Loucy (cell line): ENCODE measurements around the gene MSANTD1.

Experiments
- H2AFZ ChIP-seq: fragments of 200-600 bp; sonication (generic); 2 replicates; pipeline ENCODE4 v1.6.0; 2016; ENCODE audit warnings: antibody characterized with exemption, mild to moderate bottlenecking, low read length, moderate library complexity
- H3F3A ChIP-seq: fragments of 200-600 bp; 2 replicates; pipeline ENCODE4 v1.6.0; 2016; ENCODE audit warnings: antibody characterized with exemption, low read depth, mild to moderate bottlenecking
- H3K27me3 ChIP-seq: fragments of 200-600 bp; sonication (generic); 2 replicates; pipeline ENCODE4 v1.6.1; 2014; ENCODE audit warnings: low read length, mild to moderate bottlenecking; ENCODE audit not compliant: insufficient read depth, poor library complexity, severe bottlenecking
- H3K36me3 ChIP-seq: fragments of 200-600 bp; sonication (generic); 2 replicates; pipeline ENCODE4 v1.6.1; 2016; ENCODE audit warnings: low read length; ENCODE audit not compliant: insufficient read depth
- H3K4me1 ChIP-seq: fragments of 200-600 bp; sonication (generic); 2 replicates; pipeline ENCODE4 v1.5.1; 2014; ENCODE audit warnings: low read length, mild to moderate bottlenecking; ENCODE audit not compliant: insufficient read depth, poor library complexity, severe bottlenecking
- H3K4me2 ChIP-seq: fragments of 200-600 bp; sonication (generic); 2 replicates; pipeline ENCODE4 v1.6.0; 2014; ENCODE audit warnings: antibody characterized with exemption, low read length, low read depth, mild to moderate bottlenecking; ENCODE audit not compliant: poor library complexity, severe bottlenecking
- H3K4me3 ChIP-seq: fragments of 200-600 bp; sonication (generic); 2 replicates; pipeline ENCODE4 v1.5.1; 2014; ENCODE audit warnings: low read length, mild to moderate bottlenecking, mixed read lengths; ENCODE audit not compliant: poor library complexity, severe bottlenecking
- H3K79me2 ChIP-seq: fragments of 200-600 bp; sonication (generic); 2 replicates; pipeline ENCODE4 v1.6.1; 2014; ENCODE audit warnings: low read length; ENCODE audit not compliant: insufficient read depth
- H3K9ac ChIP-seq: fragments of 200-600 bp; sonication (generic); 2 replicates; pipeline ENCODE4 v1.6.0; 2014; ENCODE audit warnings: mild to moderate bottlenecking, low read depth, low read length, moderate library complexity; ENCODE audit not compliant: poor library complexity, severe bottlenecking
- H3K9me2 ChIP-seq: fragments of 200-600 bp; sonication (generic); replicated peaks from 2 replicates; pipeline ENCODE4 v1.6.1; 2016; ENCODE audit warnings: low read depth, low read length, mixed read lengths
- H3K9me3 ChIP-seq: fragments of 200-600 bp; sonication (generic); 2 replicates; pipeline ENCODE4 v1.6.1; 2014; ENCODE audit warnings: mild to moderate bottlenecking, antibody characterized with exemption, low read length, low read depth; ENCODE audit not compliant: insufficient read depth
- H4K20me1 ChIP-seq: fragments of 200-600 bp; sonication (generic); 2 replicates; pipeline ENCODE4 v1.6.0; 2014; ENCODE audit warnings: antibody characterized with exemption, low read length, mild to moderate bottlenecking; ENCODE audit not compliant: insufficient read depth, poor library complexity, severe bottlenecking
- CTCF ChIP-seq: fragments of 200-600 bp; sonication (generic); conservative IDR thresholded peaks from 2 replicates; pipeline ENCODE4 v1.5.1; 2014; ENCODE audit warnings: mild to moderate bottlenecking, antibody characterized with exemption, low read length
- EZH2phosphoT487 ChIP-seq: fragments of 200-600 bp; IDR thresholded peaks from 2 replicates; pipeline ENCODE4 v1.6.1; 2018; ENCODE audit warnings: antibody characterized with exemption, mild to moderate bottlenecking, moderate library complexity, borderline replicate concordance

MSANTD1 gene

GRCh38 chr4:3261411-3262207, 12.7 kb downstream of the MSANTD1 start:
- no peaks in the 10 kb centered on the region for H3F3A ChIP-seq
- H3K9me2 ChIP-seq, result no peaks in the 10 kb centered on the region
- no peak overlapping the region for H3K4me3 ChIP-seq
- no peaks in the 10 kb centered on the region for H3K4me1 ChIP-seq
- H3K9ac ChIP-seq, result no peak overlapping the region
- H4K20me1 ChIP-seq, result no peaks in the 10 kb centered on the region
- H3K36me3 ChIP-seq, result no peaks in the 10 kb centered on the region
- TF ChIP-seq CTCF (no peak), EZH2phosphoT487 (no peak)
- H2AFZ ChIP-seq, result no peak overlapping the region
- H3K4me2 ChIP-seq, result no peak overlapping the region
- H3K27me3 ChIP-seq, result no peaks in the 10 kb centered on the region
- no peaks in the 10 kb centered on the region for H3K9me3 ChIP-seq
- H3K79me2 ChIP-seq, result no peaks in the 10 kb centered on the region

DNA sequence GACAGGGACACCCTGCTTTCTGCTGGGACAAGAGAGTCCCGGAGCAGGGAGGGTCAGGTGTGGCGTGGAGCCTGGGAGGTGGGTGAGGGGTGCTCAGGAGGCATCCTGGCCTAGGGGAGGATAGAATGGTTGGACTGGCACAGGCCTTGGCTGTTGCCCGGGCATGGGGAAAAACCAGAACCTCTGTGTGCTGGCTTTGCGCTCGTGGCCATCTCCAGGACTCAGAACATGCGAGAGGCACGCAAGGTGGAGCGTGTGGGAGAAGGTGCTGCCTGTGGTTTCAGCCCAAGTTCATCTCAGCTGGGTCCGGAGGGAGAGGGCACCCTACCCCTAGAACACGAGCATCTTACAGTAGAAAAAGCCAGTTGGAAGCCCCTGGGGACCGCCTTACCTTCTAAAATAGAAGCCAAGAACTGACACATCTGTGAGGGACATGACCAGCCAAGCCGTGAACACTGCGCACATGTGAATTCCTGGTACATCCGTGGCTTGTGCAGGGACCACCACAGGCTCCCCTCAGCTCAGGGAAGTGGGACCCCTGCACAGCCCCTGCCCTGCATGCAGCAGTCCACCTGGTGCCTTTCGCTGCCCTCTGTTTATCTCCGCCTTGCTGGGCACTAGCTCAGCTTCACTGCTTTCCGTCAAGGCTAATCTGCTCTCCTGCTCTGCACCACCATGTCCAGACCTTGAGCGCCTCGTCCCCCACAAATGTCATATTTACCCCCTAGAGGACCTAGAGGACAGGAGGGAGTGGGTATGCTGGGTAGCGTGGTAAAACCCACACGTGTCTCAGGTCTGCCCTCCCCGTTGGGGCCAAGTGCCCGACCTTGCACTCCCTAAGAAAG, 13.5 kb downstream of the MSANTD1 start:
- no peaks in the 10 kb centered on the region for H3K27me3 ChIP-seq
- no peaks in the 10 kb centered on the region for H4K20me1 ChIP-seq
- no peaks in the 10 kb centered on the region for H3K9me2 ChIP-seq
- no peaks in the 10 kb centered on the region for H3K9me3 ChIP-seq
- H3K4me2 ChIP-seq, result no peak overlapping the region
- no peaks in the 10 kb centered on the region for H3F3A ChIP-seq
- no peaks in the 10 kb centered on the region for H3K79me2 ChIP-seq
- no peak overlapping the region for H3K9ac ChIP-seq
- no peaks in the 10 kb centered on the region for H3K4me1 ChIP-seq
- H3K4me3 ChIP-seq, result no peak overlapping the region
- TF ChIP-seq CTCF (no peak), EZH2phosphoT487 (no peak)
- no peak overlapping the region for H2AFZ ChIP-seq
- no peaks in the 10 kb centered on the region for H3K36me3 ChIP-seq

GRCh38 chr4:3263053-3263875, 14.3 kb downstream of the MSANTD1 start:
- Histone ChIP-seq H3F3A (no peaks in the 10 kb centered on the region), H3K9ac (no peak overlapping the region), H3K36me3 (no peaks in the 10 kb centered on the region), H2AFZ (no peak overlapping the region), H3K4me1 (no peaks in the 10 kb centered on the region), H3K4me2 (no peak overlapping the region), H3K27me3 (no peaks in the 10 kb centered on the region), H3K79me2 (no peaks in the 10 kb centered on the region), H3K4me3 (no peak overlapping the region), H4K20me1 (no peaks in the 10 kb centered on the region), H3K9me3 (no peaks in the 10 kb centered on the region), H3K9me2 (no peaks in the 10 kb centered on the region)
- TF ChIP-seq EZH2phosphoT487 (no peak), CTCF (no peak)
